GM21390 (cell line): ENCODE measurements around the gene CREB5.

ENCODE experiments used
- ATAC-seq: cut with Tn5 transposase; IDR thresholded peaks from one replicate; pipeline ENCODE4 v1.9.1; 2021; ENCODE audit not compliant: unreplicated experiment

Gene CREB5

GRCh38 chr7:28630350-28630749, 218.0 kb downstream of the CREB5 start:
- ATAC-seq, result no peak

- ATAC-seq, result no peak
Observed at GRCh38 chr7:28631995-28632394, 219.7 kb downstream of the CREB5 start.

GRCh38 chr7:28638914-28639313, 226.6 kb downstream of the CREB5 start:
- no peak for ATAC-seq

- ATAC-seq, result no peak
Observed at GRCh38 chr7:28640001-28640400, 227.7 kb downstream of the CREB5 start.

GRCh38 chr7:28641752-28642545, 229.6 kb downstream of the CREB5 start:
- no peak for ATAC-seq

- no peak for ATAC-seq
Observed at GRCh38 chr7:28643188-28643569, 230.9 kb downstream of the CREB5 start.

- ATAC-seq, result no peak
Observed at GRCh38 chr7:28643584-28644340, 231.4 kb downstream of the CREB5 start.

GRCh38 chr7:28645866-28646265, 233.5 kb downstream of the CREB5 start:
- no peak for ATAC-seq

- no peak for ATAC-seq
Observed at GRCh38 chr7:28646376-28647075, 234.2 kb downstream of the CREB5 start.

GRCh38 chr7:28647076-28647421, 234.7 kb downstream of the CREB5 start:
- no peak for ATAC-seq

GRCh38 chr7:28649189-28649588, 236.9 kb downstream of the CREB5 start:
- ATAC-seq, result no peak

- no peak for ATAC-seq
Observed at GRCh38 chr7:28649811-28650210, 237.5 kb downstream of the CREB5 start.

GRCh38 chr7:28654110-28654509, 241.8 kb downstream of the CREB5 start:
- no peak for ATAC-seq

GRCh38 chr7:28656529-28656928, 244.2 kb downstream of the CREB5 start:
- no peak for ATAC-seq

GRCh38 chr7:28658381-28658780, 246.1 kb downstream of the CREB5 start:
- ATAC-seq, result no peak

GRCh38 chr7:28660132-28660531, 247.8 kb downstream of the CREB5 start:
- no peak for ATAC-seq

GRCh38 chr7:28661826-28662595, 249.7 kb downstream of the CREB5 start:
- ATAC-seq, result peak; percentile 67

GRCh38 chr7:28666154-28666553, 253.8 kb downstream of the CREB5 start:
- no peak for ATAC-seq

GRCh38 chr7:28668085-28668484, 255.8 kb downstream of the CREB5 start:
- no peak for ATAC-seq

GRCh38 chr7:28669330-28669729, 257.0 kb downstream of the CREB5 start:
- no peak for ATAC-seq

- ATAC-seq, result no peak
Observed at GRCh38 chr7:28671526-28671925, 259.2 kb downstream of the CREB5 start.
